ENCODE measurements around the gene IST1. TPM values are rescaled to one million over a fixed set of nuclear protein-coding genes. Genes with fewer than 3 reads are reported as not detected.
A peak's percentile ranks its signal among the peaks of the same experiment; 100 is the strongest.
"Not testable (repeated sequence)": the region's sequence is repeated elsewhere in the genome, so short reads cannot be mapped to it uniquely, and the experiment has no call there.

Gene IST1
- total and polyA plus RNA-seq, 9 donors: 131 to 168 (median 140) TPM

DNA sequence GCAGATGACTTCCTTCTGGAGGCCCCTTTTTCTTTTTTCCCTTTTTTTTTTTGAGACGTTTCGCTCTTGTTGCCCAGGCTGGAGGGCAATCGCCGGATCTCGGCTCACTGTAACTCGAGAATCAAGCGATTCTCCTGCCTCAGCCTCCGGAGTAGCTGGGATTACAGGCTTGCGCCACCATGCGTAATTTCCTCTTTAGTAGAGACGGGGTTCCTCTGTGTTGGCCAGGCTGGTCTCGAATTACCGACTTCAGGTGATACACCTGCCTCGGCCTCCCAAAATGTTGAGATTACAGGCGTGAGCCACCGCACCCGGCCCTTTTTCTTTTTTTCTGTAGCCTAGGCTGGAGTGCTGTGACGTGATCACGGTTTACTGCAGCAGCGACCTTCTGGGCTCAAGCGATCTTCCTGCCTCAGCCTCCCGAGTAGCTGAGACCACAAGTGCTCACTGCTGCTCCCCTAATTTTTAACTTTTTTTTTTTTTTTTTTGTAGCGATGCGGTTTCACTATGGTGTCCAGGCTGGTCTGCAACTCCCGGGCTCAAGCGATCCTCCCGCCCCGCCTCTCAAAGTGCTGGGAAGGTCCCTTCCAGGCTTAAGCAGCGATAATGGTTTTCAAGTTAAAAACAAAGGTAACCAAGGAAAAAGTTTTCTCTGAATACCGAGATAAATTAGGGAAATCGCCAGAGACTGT, 956 bp upstream of the IST1 start:
- Histone ChIP-seq H3K27me3 (ENCODE audit: control insufficient read depth, insufficient read depth, low read length) (no peaks in the 10 kb centered on the region), H3K36me3 (ENCODE audit: control insufficient read depth, insufficient read depth, low read length) (no peaks in the 10 kb centered on the region), H3K9me3 (replicated peaks; ENCODE audit: control insufficient read depth, low read depth, low read length) (no peaks in the 10 kb centered on the region), H3K27ac (ENCODE audit: low read length) (peak overlapping the region; percentile 100), H3K4me1 (ENCODE audit: control insufficient read depth, insufficient read depth, low read length) (peaks cover 15% of the 10 kb centered on the region), H3K4me3 (ENCODE audit: low read length) (peak overlapping the region; percentile 79)
- under 1% methylated on average over 23 of the region's 31 CpGs for WGBS (ENCODE audit: insufficient coverage)
- DNase-seq: peak; percentile 71

DNA sequence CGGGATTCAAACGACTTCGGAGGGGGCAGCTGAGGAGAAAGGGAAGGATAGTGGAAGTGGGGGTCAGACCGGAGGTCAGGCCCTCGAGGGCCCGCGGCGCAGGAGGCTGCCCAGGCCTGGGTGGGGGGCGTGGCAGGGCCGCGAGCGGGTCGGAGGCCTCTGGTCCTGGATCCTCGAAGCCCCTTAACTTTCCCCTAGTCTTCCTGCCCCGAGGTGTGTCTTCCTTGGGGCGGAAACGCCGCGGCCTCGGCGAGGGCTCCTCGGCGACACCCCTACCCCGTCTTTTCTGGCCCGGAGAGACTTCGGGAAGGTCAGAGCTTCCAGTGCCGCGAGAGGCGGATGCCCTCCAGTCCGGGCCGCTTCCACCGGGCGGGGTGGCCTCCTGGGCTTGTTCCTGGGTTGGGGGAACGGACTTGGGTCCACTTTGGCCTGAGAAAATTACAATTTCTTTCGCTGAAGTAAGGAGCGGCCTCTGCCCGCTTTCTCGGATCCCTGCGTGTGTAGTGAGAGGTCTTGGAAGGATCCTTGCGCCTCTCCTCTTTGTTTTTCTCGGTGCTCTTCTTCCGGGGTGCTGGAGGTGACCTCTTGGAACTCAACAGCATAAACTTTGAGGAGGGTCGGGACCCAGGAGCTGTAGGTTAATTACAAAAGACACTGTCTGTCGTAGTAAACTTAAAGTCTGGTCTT, 491 bp downstream of the IST1 start:
- H3K27me3 ChIP-seq (ENCODE audit: control insufficient read depth, insufficient read depth, low read length): no peaks in the 10 kb centered on the region
- WGBS (ENCODE audit: insufficient coverage): 1% methylated on average over 34 of the region's 44 CpGs
- no peaks in the 10 kb centered on the region for H3K36me3 ChIP-seq (ENCODE audit: control insufficient read depth, insufficient read depth, low read length)
- peak; percentile 61 for DNase-seq
- H3K27ac ChIP-seq (ENCODE audit: low read length): peak overlapping the region; percentile 100
- H3K9me3 ChIP-seq (replicated peaks; ENCODE audit: control insufficient read depth, low read depth, low read length): no peaks in the 10 kb centered on the region
- peak overlapping the region; percentile 79 for H3K4me3 ChIP-seq (ENCODE audit: low read length)
- H3K4me1 ChIP-seq (ENCODE audit: control insufficient read depth, insufficient read depth, low read length): peaks cover 17% of the 10 kb centered on the region

DNA sequence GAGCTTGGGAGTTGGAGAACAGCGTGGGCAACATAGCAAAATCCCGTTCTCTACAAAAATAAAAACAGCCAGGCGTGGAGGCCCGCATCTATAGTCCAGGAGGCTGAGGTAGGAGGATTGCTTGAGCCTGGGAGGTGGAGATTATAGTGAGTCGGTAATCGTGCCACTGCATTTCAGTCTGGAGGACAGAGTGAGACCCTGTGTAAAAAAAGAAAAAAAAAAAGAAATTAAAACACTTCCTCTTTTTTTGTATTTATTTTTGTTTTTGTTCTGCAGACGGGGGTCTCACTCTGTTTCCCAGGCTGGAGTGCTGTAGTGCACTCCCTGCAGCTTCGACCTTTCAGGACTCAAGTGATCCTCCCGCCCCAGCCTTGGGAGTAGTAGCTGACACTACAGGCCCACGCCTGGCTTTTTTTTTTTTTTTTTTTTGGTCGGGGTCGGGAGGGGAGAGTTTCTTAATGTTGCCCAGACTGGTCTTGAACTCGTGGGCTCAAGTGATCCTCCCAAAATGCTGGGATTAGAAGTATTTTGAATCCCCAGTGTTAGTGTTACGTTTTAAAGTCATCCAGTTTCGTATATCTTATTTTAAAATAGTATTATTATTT, 1.5 kb downstream of the IST1 start:
- Histone ChIP-seq H3K9me3 (replicated peaks; ENCODE audit: control insufficient read depth, low read depth, low read length) (no peaks in the 10 kb centered on the region), H3K4me1 (ENCODE audit: control insufficient read depth, insufficient read depth, low read length) (peaks cover 17% of the 10 kb centered on the region), H3K27ac (ENCODE audit: low read length) (no peak overlapping the region), H3K36me3 (ENCODE audit: control insufficient read depth, insufficient read depth, low read length) (no peaks in the 10 kb centered on the region), H3K4me3 (ENCODE audit: low read length) (peak overlapping the region; percentile 79), H3K27me3 (ENCODE audit: control insufficient read depth, insufficient read depth, low read length) (no peaks in the 10 kb centered on the region)
- 40% methylated on average over 1 of the region's 15 CpGs for whole genome bisulfite sequencing (ENCODE audit: insufficient coverage)
- no peak for DNase-seq

DNA sequence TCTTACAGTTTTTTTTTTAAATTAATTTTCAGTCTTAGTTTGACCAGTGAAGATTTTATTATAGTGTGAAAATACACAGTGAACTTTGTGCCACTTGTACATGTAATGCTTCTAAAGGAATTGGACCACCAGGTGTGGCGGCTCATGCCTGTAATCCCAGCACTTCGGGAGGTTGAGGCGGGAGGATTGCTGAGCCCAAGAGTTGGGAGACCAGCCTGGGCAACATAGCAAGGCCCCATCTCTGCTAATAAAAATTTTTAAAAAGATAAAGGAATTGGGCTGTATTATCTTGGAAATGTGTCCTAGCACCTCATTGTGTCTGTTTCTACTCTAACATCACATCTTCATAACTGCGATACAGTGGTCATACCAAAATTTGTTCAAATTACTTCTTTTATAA, 3.8 kb downstream of the IST1 start:
- no peaks in the 10 kb centered on the region for H3K36me3 ChIP-seq (ENCODE audit: control insufficient read depth, insufficient read depth, low read length)
- H3K27me3 ChIP-seq (ENCODE audit: control insufficient read depth, insufficient read depth, low read length): no peaks in the 10 kb centered on the region
- no peak overlapping the region for H3K27ac ChIP-seq (ENCODE audit: low read length)
- peaks cover 13% of the 10 kb centered on the region for H3K4me1 ChIP-seq (ENCODE audit: control insufficient read depth, insufficient read depth, low read length)
- 100% methylated on average over 4 of the region's 4 CpGs for WGBS (ENCODE audit: insufficient coverage)
- H3K4me3 ChIP-seq (ENCODE audit: low read length): no peak overlapping the region
- no peak for DNase-seq
- no peaks in the 10 kb centered on the region for H3K9me3 ChIP-seq (replicated peaks; ENCODE audit: control insufficient read depth, low read depth, low read length)

DNA sequence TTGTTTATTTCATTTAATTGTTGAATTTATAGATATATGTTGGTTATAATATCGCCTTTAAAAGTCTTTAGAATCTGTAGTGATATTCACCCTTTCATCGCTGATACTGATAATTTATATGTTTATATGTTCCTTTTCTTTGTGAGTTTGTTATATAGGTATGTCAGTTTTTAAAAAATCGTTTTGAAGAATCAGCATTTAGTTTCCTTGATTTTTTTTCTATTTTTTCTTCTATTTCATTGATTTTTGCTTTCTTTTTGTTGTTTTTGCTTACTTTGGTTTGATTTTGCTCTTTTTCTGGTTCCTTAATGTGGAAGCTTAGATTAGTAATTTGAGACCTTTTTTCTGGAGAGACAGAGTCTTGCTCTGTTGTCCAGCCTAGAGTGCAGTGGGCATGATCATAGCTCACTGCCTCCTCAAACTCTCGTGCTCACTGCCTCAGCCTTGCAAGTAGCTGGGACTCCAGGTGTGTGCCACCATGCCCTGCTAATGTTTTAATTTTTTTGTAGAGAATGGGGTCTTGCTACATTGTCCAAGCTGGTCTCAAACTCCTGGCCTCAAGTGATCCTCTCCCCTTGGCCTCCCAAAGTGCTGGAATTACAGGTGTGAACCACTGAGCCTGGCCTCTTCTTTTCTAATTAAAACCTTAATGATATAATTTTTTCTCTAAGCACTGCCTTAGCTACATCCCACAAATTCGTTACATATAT, 7.5 kb downstream of the IST1 start:
- no peak for DNase-seq
- Histone ChIP-seq H3K9me3 (replicated peaks; ENCODE audit: control insufficient read depth, low read depth, low read length) (peaks cover 2% of the 10 kb centered on the region), H3K27ac (ENCODE audit: low read length) (no peak overlapping the region), H3K36me3 (ENCODE audit: control insufficient read depth, insufficient read depth, low read length) (no peaks in the 10 kb centered on the region), H3K4me1 (ENCODE audit: control insufficient read depth, insufficient read depth, low read length) (peaks cover 2% of the 10 kb centered on the region), H3K4me3 (ENCODE audit: low read length) (no peak overlapping the region), H3K27me3 (ENCODE audit: control insufficient read depth, insufficient read depth, low read length) (no peaks in the 10 kb centered on the region)
- no CpG with 5 or more reads among the region's 5 CpGs for WGBS (ENCODE audit: insufficient coverage)

DNA sequence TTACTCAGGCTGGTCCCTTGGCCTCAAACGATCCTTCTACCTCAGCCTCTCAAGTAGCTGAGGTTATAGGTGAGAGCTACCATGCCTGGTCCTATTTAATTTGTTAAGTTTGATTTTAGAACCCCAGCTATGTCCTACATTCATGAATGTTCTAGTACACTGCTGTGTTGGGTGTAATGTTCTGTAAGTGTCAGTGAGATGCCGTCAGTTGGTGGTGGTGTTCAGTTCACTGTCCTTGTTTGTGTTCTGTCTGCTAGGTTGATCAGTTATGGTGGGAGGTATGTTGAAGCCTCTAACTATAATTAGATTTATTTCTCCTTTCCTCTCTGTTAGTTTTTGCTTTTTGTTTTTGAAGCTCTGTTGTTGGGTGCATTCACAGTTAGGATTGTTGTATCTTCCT, 8.3 kb downstream of the IST1 start:
- H3K9me3 ChIP-seq (replicated peaks; ENCODE audit: control insufficient read depth, low read depth, low read length): peaks cover 2% of the 10 kb centered on the region
- no CpG with 5 or more reads among the region's 2 CpGs for WGBS (ENCODE audit: insufficient coverage)
- no peak overlapping the region for H3K4me3 ChIP-seq (ENCODE audit: low read length)
- H3K27me3 ChIP-seq (ENCODE audit: control insufficient read depth, insufficient read depth, low read length): no peaks in the 10 kb centered on the region
- H3K4me1 ChIP-seq (ENCODE audit: control insufficient read depth, insufficient read depth, low read length): peaks cover 2% of the 10 kb centered on the region
- no peak for DNase-seq
- no peaks in the 10 kb centered on the region for H3K36me3 ChIP-seq (ENCODE audit: control insufficient read depth, insufficient read depth, low read length)
- H3K27ac ChIP-seq (ENCODE audit: low read length): no peak overlapping the region

DNA sequence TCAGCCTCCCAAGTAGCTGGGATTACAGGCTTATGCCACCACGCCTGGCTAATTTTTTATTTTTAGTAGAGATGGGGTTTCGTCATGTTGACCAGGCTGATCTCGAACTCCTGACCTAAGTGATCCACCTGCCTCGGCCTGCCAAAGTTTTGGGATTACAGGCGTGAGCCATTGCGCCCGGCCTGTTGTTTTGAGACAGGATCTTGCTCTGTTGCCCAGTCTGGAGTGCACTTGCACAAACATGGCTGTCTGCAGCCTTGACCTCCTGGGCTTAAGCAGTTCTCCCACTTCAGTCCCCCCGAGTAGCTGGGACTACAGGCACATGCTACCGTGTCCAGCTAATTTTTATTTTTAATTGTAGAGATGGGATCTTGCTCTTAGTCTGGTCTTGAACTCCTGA, 8.9 kb downstream of the IST1 start:
- H3K9me3 ChIP-seq (replicated peaks; ENCODE audit: control insufficient read depth, low read depth, low read length): peaks cover 2% of the 10 kb centered on the region
- H3K27me3 ChIP-seq (ENCODE audit: control insufficient read depth, insufficient read depth, low read length): no peaks in the 10 kb centered on the region
- no peak overlapping the region for H3K27ac ChIP-seq (ENCODE audit: low read length)
- no peak overlapping the region for H3K4me3 ChIP-seq (ENCODE audit: low read length)
- peaks cover 2% of the 10 kb centered on the region for H3K4me1 ChIP-seq (ENCODE audit: control insufficient read depth, insufficient read depth, low read length)
- peaks cover 3% of the 10 kb centered on the region for H3K36me3 ChIP-seq (ENCODE audit: control insufficient read depth, insufficient read depth, low read length)
- DNase-seq: no peak
- 94% methylated on average over 7 of the region's 9 CpGs for WGBS (ENCODE audit: insufficient coverage)

DNA sequence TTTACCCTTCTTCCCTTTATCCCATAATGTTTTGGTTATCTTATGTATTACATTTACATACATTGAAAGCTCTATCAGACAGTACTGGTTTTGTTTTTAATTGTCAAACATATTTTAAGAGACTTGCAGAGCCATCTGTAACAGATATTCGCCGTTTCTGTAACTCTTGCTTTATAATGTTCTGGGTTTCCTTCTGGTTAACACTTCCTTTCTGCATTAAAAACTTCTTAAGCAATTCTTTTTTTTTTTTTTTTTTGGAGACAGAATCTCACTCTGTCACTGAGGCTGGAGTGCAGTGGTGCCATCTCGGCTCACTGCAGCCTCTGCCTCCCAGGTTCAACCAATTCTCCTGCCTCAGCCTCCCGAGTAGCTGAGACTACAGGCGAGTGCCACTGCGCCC, 10.4 kb downstream of the IST1 start:
- H3K9me3 ChIP-seq (replicated peaks; ENCODE audit: control insufficient read depth, low read depth, low read length); H3K4me3 ChIP-seq (ENCODE audit: low read length); DNase-seq; H3K27ac ChIP-seq (ENCODE audit: low read length); H3K27me3 ChIP-seq (ENCODE audit: control insufficient read depth, insufficient read depth, low read length); H3K4me1 ChIP-seq (ENCODE audit: control insufficient read depth, insufficient read depth, low read length); H3K36me3 ChIP-seq (ENCODE audit: control insufficient read depth, insufficient read depth, low read length): not testable (repeated sequence)
- WGBS (ENCODE audit: insufficient coverage): no CpG with 5 or more reads among the region's 6 CpGs

DNA sequence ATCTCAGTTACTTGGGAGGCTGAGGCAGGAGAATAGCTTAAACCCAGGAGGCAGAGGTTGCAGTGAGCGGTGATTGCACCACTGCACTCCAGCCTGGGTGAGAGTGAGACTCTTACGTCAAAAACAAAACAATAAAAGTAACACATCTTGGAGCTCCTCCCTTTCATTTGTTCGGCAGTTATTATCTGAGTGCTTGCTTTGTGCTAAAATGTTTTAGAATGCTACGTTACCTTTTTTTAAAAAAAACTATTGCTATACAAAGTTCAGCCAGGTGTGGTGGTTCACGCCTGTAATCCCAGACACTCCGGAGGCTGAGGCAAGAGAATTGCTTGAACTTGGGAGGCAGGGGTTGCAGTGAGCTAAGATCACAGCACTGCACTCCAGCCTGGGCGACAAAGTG, 15.8 kb downstream of the IST1 start:
- Histone ChIP-seq H3K27ac (ENCODE audit: low read length) (no peak overlapping the region), H3K4me1 (ENCODE audit: control insufficient read depth, insufficient read depth, low read length) (no peaks in the 10 kb centered on the region), H3K4me3 (ENCODE audit: low read length) (no peak overlapping the region), H3K9me3 (replicated peaks; ENCODE audit: control insufficient read depth, low read depth, low read length) (peaks cover 4% of the 10 kb centered on the region), H3K27me3 (ENCODE audit: control insufficient read depth, insufficient read depth, low read length) (no peaks in the 10 kb centered on the region), H3K36me3 (ENCODE audit: control insufficient read depth, insufficient read depth, low read length) (peaks cover 15% of the 10 kb centered on the region)
- no peak for DNase-seq
- 100% methylated on average over 2 of the region's 7 CpGs for WGBS (ENCODE audit: insufficient coverage)
